ENCODE results near the gene WNK3.
A peak's percentile ranks its signal among the peaks of the same experiment; 100 is the strongest.

The WNK3 gene

GRCh38 chrX:54184474-54184873 is 173.4 kb downstream of the WNK3 start:
- no peak for DNase-seq (ENCODE audit: low read depth, low spot score)
- H3K4me3 ChIP-seq (ENCODE audit: low read depth, low read length) = no peak overlapping the region
- in situ Hi-C loops (cut with HindIII; ENCODE audit: low sequenced_read_pairs) = no loop called here
- TF ChIP-seq CTCF (IDR thresholded peaks at IDR 0.05; ENCODE audit: low read depth, low read length) = no peak

GRCh38 chrX:54182864-54183613 is 174.8 kb downstream of the WNK3 start, which contains the start of gene FAM120C:
TSS of gene FAM120C (minus strand) at chrX:54183254. CDS start at chrX:54183198, 56 bp downstream.
- TF ChIP-seq CTCF (IDR thresholded peaks at IDR 0.05; ENCODE audit: low read depth, low read length) = no peak
- peak; percentile 83 for DNase-seq (ENCODE audit: low read depth, low spot score)
- H3K4me3 ChIP-seq (ENCODE audit: low read depth, low read length) = peak within 1 kb of the TSS; percentile 52
- in situ Hi-C loops (cut with HindIII; ENCODE audit: low sequenced_read_pairs) = no loop called here

GRCh38 chrX:54182194-54182863 is 175.5 kb downstream of the WNK3 start:
- in situ Hi-C loops (cut with HindIII; ENCODE audit: low sequenced_read_pairs) = no loop called here
- DNase-seq (ENCODE audit: low read depth, low spot score) = no peak

GRCh38 chrX:54181202-54181953 is 176.5 kb downstream of the WNK3 start:
- in situ Hi-C loops (cut with HindIII; ENCODE audit: low sequenced_read_pairs) = no loop called here
- H3K4me3 ChIP-seq (ENCODE audit: low read depth, low read length) = peak overlapping the region; percentile 52
- no peak for TF ChIP-seq CTCF (IDR thresholded peaks at IDR 0.05; ENCODE audit: low read depth, low read length)
- peak; percentile 67 for DNase-seq (ENCODE audit: low read depth, low spot score)

More at GRCh38 chrX:54182194-54182863, 175.5 kb downstream of the WNK3 start:
- peak overlapping the region; percentile 52 for H3K4me3 ChIP-seq (ENCODE audit: low read depth, low read length)
- TF ChIP-seq CTCF (IDR thresholded peaks at IDR 0.05; ENCODE audit: low read depth, low read length) = no peak

- DNase-seq (ENCODE audit: low read depth, low spot score) = peak; percentile 27
- in situ Hi-C loops (cut with HindIII; ENCODE audit: low sequenced_read_pairs) = no loop called here
- TF ChIP-seq CTCF (IDR thresholded peaks at IDR 0.05; ENCODE audit: low read depth, low read length) = no peak
- peak overlapping the region; percentile 52 for H3K4me3 ChIP-seq (ENCODE audit: low read depth, low read length)
Measured at GRCh38 chrX:54180403-54180802, 177.4 kb downstream of the WNK3 start.

All from astrocyte of the spinal cord (primary cell).